Measurements from ENCODE around the gene DNAI2. TPM values are rescaled to one million over a fixed set of nuclear protein-coding genes. Genes with fewer than 3 reads are reported as not detected.

The DNAI2 gene
- polyA plus RNA-seq, 1 donor from 2014 or later = not detected

- Histone ChIP-seq H3K9ac (ENCODE audit: low read length) (no peak overlapping the region), H3K27ac (ENCODE audit: low read length) (no peak overlapping the region), H3K4me3 (ENCODE audit: low read length) (no peak overlapping the region), H3K27me3 (ENCODE audit: insufficient read depth, low read depth, low read length) (peaks cover 12% of the 10 kb centered on the region), H3K9me2 (ENCODE audit: insufficient read depth, low read length) (no peaks in the 10 kb centered on the region), H3K36me3 (ENCODE audit: insufficient read depth, low read length) (no peaks in the 10 kb centered on the region), H3K79me2 (replicated peaks; ENCODE audit: insufficient read depth, low read length) (no peaks in the 10 kb centered on the region), H3K9me3 (ENCODE audit: low read length) (no peaks in the 10 kb centered on the region), H3K4me2 (ENCODE audit: low read length) (no peak overlapping the region), H3F3A (ENCODE audit: insufficient read depth, low read length, poor library complexity, severe bottlenecking) (no peaks in the 10 kb centered on the region), H4K20me1 (ENCODE audit: insufficient read depth) (no peaks in the 10 kb centered on the region), H2AFZ (ENCODE audit: low read depth, low read length) (no peak overlapping the region)
- no peak for TF ChIP-seq EZH2 (IDR thresholded peaks at IDR 0.05; ENCODE audit: borderline replicate concordance, insufficient read depth, low read length, poor library complexity, severe bottlenecking)
- no peak for TF ChIP-seq POLR2AphosphoS5 (IDR thresholded peaks at IDR 0.05)
- no peak for TF ChIP-seq TAF1 (IDR thresholded peaks at IDR 0.05; ENCODE audit: low read depth)
These were observed 33.3 kb upstream of the DNAI2 start for GRCh38 chr17:74240618-74241205.

GRCh38 chr17:74241431-74241830, 32.6 kb upstream of the DNAI2 start:
- Histone ChIP-seq H3K79me2 (replicated peaks; ENCODE audit: insufficient read depth, low read length) (no peaks in the 10 kb centered on the region), H4K20me1 (ENCODE audit: insufficient read depth) (no peaks in the 10 kb centered on the region), H3K4me3 (ENCODE audit: low read length) (no peak overlapping the region), H3K9me2 (ENCODE audit: insufficient read depth, low read length) (no peaks in the 10 kb centered on the region), H3F3A (ENCODE audit: insufficient read depth, low read length, poor library complexity, severe bottlenecking) (no peaks in the 10 kb centered on the region), H3K27ac (ENCODE audit: low read length) (no peak overlapping the region), H3K36me3 (ENCODE audit: insufficient read depth, low read length) (no peaks in the 10 kb centered on the region), H3K27me3 (ENCODE audit: insufficient read depth, low read depth, low read length) (peaks cover 12% of the 10 kb centered on the region), H3K9ac (ENCODE audit: low read length) (no peak overlapping the region), H2AFZ (ENCODE audit: low read depth, low read length) (no peak overlapping the region), H3K4me2 (ENCODE audit: low read length) (no peak overlapping the region), H3K9me3 (ENCODE audit: low read length) (no peaks in the 10 kb centered on the region)
- no peak for TF ChIP-seq TAF1 (IDR thresholded peaks at IDR 0.05; ENCODE audit: low read depth)
- no peak for TF ChIP-seq EZH2 (IDR thresholded peaks at IDR 0.05; ENCODE audit: borderline replicate concordance, insufficient read depth, low read length, poor library complexity, severe bottlenecking)
- no peak for TF ChIP-seq POLR2AphosphoS5 (IDR thresholded peaks at IDR 0.05)
- no peak for TF ChIP-seq MXI1 (conservative IDR thresholded peaks at IDR 0.05; ENCODE audit: poor library complexity, severe bottlenecking)
- no peak for TF ChIP-seq REST (IDR thresholded peaks at IDR 0.05; ENCODE audit: borderline replicate concordance)

- H3K9ac ChIP-seq (ENCODE audit: low read length) = no peak overlapping the region
- H4K20me1 ChIP-seq (ENCODE audit: insufficient read depth) = no peaks in the 10 kb centered on the region
- H3K36me3 ChIP-seq (ENCODE audit: insufficient read depth, low read length) = no peaks in the 10 kb centered on the region
- H3F3A ChIP-seq (ENCODE audit: insufficient read depth, low read length, poor library complexity, severe bottlenecking) = no peaks in the 10 kb centered on the region
- H3K4me2 ChIP-seq (ENCODE audit: low read length) = no peak overlapping the region
- no peak overlapping the region for H3K4me3 ChIP-seq (ENCODE audit: low read length)
- H3K79me2 ChIP-seq (replicated peaks; ENCODE audit: insufficient read depth, low read length) = no peaks in the 10 kb centered on the region
- H3K27me3 ChIP-seq (ENCODE audit: insufficient read depth, low read depth, low read length) = peaks cover 12% of the 10 kb centered on the region
- H3K9me3 ChIP-seq (ENCODE audit: low read length) = no peaks in the 10 kb centered on the region
- H2AFZ ChIP-seq (ENCODE audit: low read depth, low read length) = no peak overlapping the region
- no peak overlapping the region for H3K27ac ChIP-seq (ENCODE audit: low read length)
- TF ChIP-seq SMC3 (conservative IDR thresholded peaks at IDR 0.05; ENCODE audit: poor library complexity) (no peak), RAD21 (conservative IDR thresholded peaks at IDR 0.05) (no peak), EP300 (conservative IDR thresholded peaks at IDR 0.05; ENCODE audit: poor library complexity, severe bottlenecking) (no peak), TAF1 (IDR thresholded peaks at IDR 0.05; ENCODE audit: low read depth) (no peak), MXI1 (conservative IDR thresholded peaks at IDR 0.05; ENCODE audit: poor library complexity, severe bottlenecking) (no peak)
- H3K9me2 ChIP-seq (ENCODE audit: insufficient read depth, low read length) = no peaks in the 10 kb centered on the region
These were observed 32.2 kb upstream of the DNAI2 start for GRCh38 chr17:74241847-74242246.

Data from neural cell (in vitro differentiated cells).